Fibroblast of the aortic adventitia (primary cell): ENCODE results near the gene BANF2. TPM values are rescaled to one million over a fixed set of nuclear protein-coding genes. Genes with fewer than 3 reads are reported as not detected.

Experiments used
- DNase-seq: peaks from one replicate; pipeline ENCODE4 v3.0.0-alpha.2; 2010; ENCODE audit warnings: low read depth
- H3K4me3 ChIP-seq: 2 replicates; pipeline ENCODE4 v1.5.1; 2011; ENCODE audit warnings: low read depth, mild to moderate bottlenecking, control low read depth, low read length, moderate library complexity
- CTCF ChIP-seq: IDR thresholded peaks from 2 replicates; pipeline ENCODE4 v1.5.1; 2011; ENCODE audit warnings: mild to moderate bottlenecking, low read length, control low read depth, inconsistent platforms; ENCODE audit not compliant: insufficient read depth
- total RNA-seq: library from RNA; depleted of rRNA; stranded (reverse); fragments of >200 nt; gene quantifications from 2 replicates; pipeline ENCODE4 v1.2.3, GENCODE V29; 2012; ENCODE audit warnings: low replicate concordance

The BANF2 gene
- total RNA-seq, 1 donor: not detected

GRCh38 chr20:17709361-17710293 is 9.9 kb downstream of the BANF2 start:
- no peak for TF ChIP-seq CTCF
- no peak for DNase-seq

GRCh38 chr20:17710379-17711266 is 10.9 kb downstream of the BANF2 start:
- no peak for TF ChIP-seq CTCF
- no peak overlapping the region for H3K4me3 ChIP-seq
- DNase-seq: no peak

More at GRCh38 chr20:17709361-17710293, 9.9 kb downstream of the BANF2 start:
- no peak overlapping the region for H3K4me3 ChIP-seq

GRCh38 chr20:17711267-17711627 is 11.5 kb downstream of the BANF2 start:
- TF ChIP-seq CTCF: no peak
- H3K4me3 ChIP-seq: no peak overlapping the region
- DNase-seq: no peak

- H3K4me3 ChIP-seq: no peak overlapping the region
- no peak for TF ChIP-seq CTCF
- no peak for DNase-seq
Measured at GRCh38 chr20:17712201-17712600, 12.4 kb downstream of the BANF2 start.

- no peak overlapping the region for H3K4me3 ChIP-seq
- no peak for TF ChIP-seq CTCF
- DNase-seq: no peak
Measured at GRCh38 chr20:17712708-17713107, 12.9 kb downstream of the BANF2 start.

GRCh38 chr20:17714597-17714996 is 14.8 kb downstream of the BANF2 start:
- TF ChIP-seq CTCF: no peak
- no peak overlapping the region for H3K4me3 ChIP-seq
- DNase-seq: peak; percentile 3
